SK-N-SH (cell line): ENCODE results near the gene TSHZ3.

Experiments
- POLR2AphosphoS5 ChIP-seq: IDR thresholded peaks from 2 replicates; pipeline ENCODE4 v1.6.1; 2012; ENCODE audit warnings: low read depth, low read length
- SMC3 ChIP-seq: IDR thresholded peaks from 2 replicates; pipeline ENCODE4 v1.6.1; 2012; ENCODE audit warnings: low read depth, low read length, improper control_type of control experiment
- TF ChIP-seq, protein P1 (sequence below): fragments of 200-600 bp; sonication (generic); IDR thresholded peaks from 2 replicates; pipeline ENCODE4 v1.6.1; 2017; ENCODE audit warnings: antibody characterized with exemption, mild to moderate bottlenecking, moderate library complexity

DNA sequence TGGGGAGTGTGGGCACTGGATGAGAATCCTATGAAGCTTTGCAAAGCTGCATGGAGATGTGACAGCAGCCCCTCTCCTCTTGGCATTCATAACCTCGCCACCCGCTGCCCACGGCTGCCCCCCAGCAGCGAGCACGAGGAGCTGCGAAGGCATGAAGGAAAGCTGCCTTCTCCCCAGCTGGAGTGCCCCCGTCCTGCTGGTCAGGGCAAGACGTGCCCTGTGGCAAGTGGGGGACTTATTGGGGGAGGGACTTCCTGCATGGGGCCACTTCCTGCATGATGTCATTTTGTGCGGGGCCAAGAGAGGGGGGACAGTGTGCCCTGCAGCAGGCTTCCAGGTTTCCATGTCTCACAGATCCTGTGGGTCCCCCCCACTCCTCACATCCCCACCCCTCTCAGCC is 85.9 kb downstream of the TSHZ3 start:
- TF ChIP-seq POLR2AphosphoS5 (no peak), SMC3 (no peak)
- TF ChIP-seq, protein P1, sequence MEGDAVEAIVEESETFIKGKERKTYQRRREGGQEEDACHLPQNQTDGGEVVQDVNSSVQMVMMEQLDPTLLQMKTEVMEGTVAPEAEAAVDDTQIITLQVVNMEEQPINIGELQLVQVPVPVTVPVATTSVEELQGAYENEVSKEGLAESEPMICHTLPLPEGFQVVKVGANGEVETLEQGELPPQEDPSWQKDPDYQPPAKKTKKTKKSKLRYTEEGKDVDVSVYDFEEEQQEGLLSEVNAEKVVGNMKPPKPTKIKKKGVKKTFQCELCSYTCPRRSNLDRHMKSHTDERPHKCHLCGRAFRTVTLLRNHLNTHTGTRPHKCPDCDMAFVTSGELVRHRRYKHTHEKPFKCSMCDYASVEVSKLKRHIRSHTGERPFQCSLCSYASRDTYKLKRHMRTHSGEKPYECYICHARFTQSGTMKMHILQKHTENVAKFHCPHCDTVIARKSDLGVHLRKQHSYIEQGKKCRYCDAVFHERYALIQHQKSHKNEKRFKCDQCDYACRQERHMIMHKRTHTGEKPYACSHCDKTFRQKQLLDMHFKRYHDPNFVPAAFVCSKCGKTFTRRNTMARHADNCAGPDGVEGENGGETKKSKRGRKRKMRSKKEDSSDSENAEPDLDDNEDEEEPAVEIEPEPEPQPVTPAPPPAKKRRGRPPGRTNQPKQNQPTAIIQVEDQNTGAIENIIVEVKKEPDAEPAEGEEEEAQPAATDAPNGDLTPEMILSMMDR: no peak
